CD4-positive, CD25-positive, alpha-beta regulatory T cell (primary cell): Measurements from ENCODE around the gene TCF7L2. TPM values are rescaled to one million over a fixed set of nuclear protein-coding genes. Genes with fewer than 3 reads are reported as not detected.

ENCODE experiments used
- ATAC-seq, 2 donors: fragments of 150-1000 bp; cut with Tn5 transposase; one replicate each; pipeline ENCODE4 v1.10.0; 2021; ENCODE audit warnings: low read depth in 2 of 2, moderate number of reproducible peaks in 2 of 2, moderate library complexity in 1 of 2
- DNase-seq, 3 donors: peaks; one replicate each; pipeline versions ENCODE4 v3.0.0 to v3.0.0-alpha.2; 2012 to 2022; ENCODE audit warnings: mixed read lengths in 1 of 3
- H3K27ac ChIP-seq: one replicate; pipeline ENCODE4 v1.7.0; 2013; ENCODE audit warnings: mild to moderate bottlenecking, low read length; ENCODE audit not compliant: insufficient read depth, poor library complexity, severe bottlenecking
- H3K27me3 ChIP-seq: one replicate; pipeline ENCODE4 v1.7.0; 2013; ENCODE audit warnings: low read length; ENCODE audit not compliant: control insufficient read depth, insufficient read depth
- H3K36me3 ChIP-seq: one replicate; pipeline ENCODE4 v1.7.0; 2013; ENCODE audit warnings: mild to moderate bottlenecking, low read length, moderate library complexity; ENCODE audit not compliant: control insufficient read depth, insufficient read depth
- H3K4me1 ChIP-seq: 2 replicates; pipeline ENCODE4 v1.7.0; 2013; ENCODE audit warnings: mild to moderate bottlenecking, low read length; ENCODE audit not compliant: insufficient read depth, control insufficient read depth, poor library complexity, severe bottlenecking
- H3K4me3 ChIP-seq: one replicate; pipeline ENCODE4 v1.7.0; 2013; ENCODE audit warnings: low read depth, mild to moderate bottlenecking, low read length, moderate library complexity
- H3K9me3 ChIP-seq, 2 experiments: 1 replicate in 1 of 2; 2 replicates in 1 of 2; pipeline ENCODE4 v1.7.0; 2013; ENCODE audit warnings: low read length in 2 of 2, mild to moderate bottlenecking in 1 of 2, moderate library complexity in 1 of 2; ENCODE audit not compliant: control insufficient read depth in 2 of 2
- H3K27ac Mint-ChIP-seq, 3 donors: one replicate each; pipeline ENCODE4 v1.8.0; 2020 to 2022; ENCODE audit warnings: mild to moderate bottlenecking in 3 of 3, mixed read lengths in 3 of 3, moderate library complexity in 2 of 3
- H3K27me3 Mint-ChIP-seq: one replicate; pipeline ENCODE4 v1.8.0; 2022; ENCODE audit warnings: mild to moderate bottlenecking, mixed read lengths
- H3K36me3 Mint-ChIP-seq: one replicate; pipeline ENCODE4 v1.8.0; 2020; ENCODE audit warnings: mixed read lengths
- H3K4me1 Mint-ChIP-seq, 4 donors: one replicate each; pipeline ENCODE4 v1.8.0; 2020 to 2022; ENCODE audit warnings: mixed read lengths in 4 of 4, mild to moderate bottlenecking in 1 of 4
- H3K4me3 Mint-ChIP-seq, 4 donors: one replicate each; pipeline ENCODE4 v1.8.0; 2020 to 2022; ENCODE audit warnings: mild to moderate bottlenecking in 4 of 4, mixed read lengths in 4 of 4, moderate library complexity in 3 of 4
- H3K9me3 Mint-ChIP-seq, 7 donors: one replicate each; pipeline ENCODE4 v1.8.0; 2020 to 2022; ENCODE audit warnings: mixed read lengths in 7 of 7, mild to moderate bottlenecking in 3 of 7, moderate library complexity in 2 of 7
- polyA plus RNA-seq, 4 donors: library from polyadenylated mRNA; unstranded; fragments of 300-500 nt; fragmentation: Illumina TruSeq; gene quantifications; one replicate each; pipeline ENCODE4 v1.2.3, GENCODE V29; 2021
- total RNA-seq: library from RNA; stranded (reverse); gene quantifications from one replicate; pipeline ENCODE4 v1.2.3, GENCODE V29; 2022

The TCF7L2 gene
- total and polyA plus RNA-seq, 5 donors from 2014 or later = 0.38 to 1.8 (median 0.52) TPM; not detected in 1

GRCh38 chr10:113071446-113071845, 121.4 kb downstream of the TCF7L2 start:
- Histone ChIP-seq H3K4me1 (no peaks in the 10 kb centered on the region), H3K36me3 (no peaks in the 10 kb centered on the region), H3K27me3 (no peaks in the 10 kb centered on the region), H3K27ac (no peak overlapping the region), H3K4me3 (no peak overlapping the region), H3K9me3 (no peaks in the 10 kb centered on the region)
- no peaks in the 10 kb centered on the region for H3K36me3 Mint-ChIP-seq
- DNase-seq (no peak), ATAC-seq (no peak)
- H3K4me1 Mint-ChIP-seq = no peaks in the 10 kb centered on the region
- H3K27ac Mint-ChIP-seq = no peak overlapping the region
- H3K9me3 Mint-ChIP-seq = no peaks in the 10 kb centered on the region
- H3K27me3 Mint-ChIP-seq = no peaks in the 10 kb centered on the region
- no peak overlapping the region for H3K4me3 Mint-ChIP-seq

- Histone ChIP-seq H3K9me3 (no peaks in the 10 kb centered on the region), H3K27ac (no peak overlapping the region), H3K36me3 (no peaks in the 10 kb centered on the region), H3K4me1 (no peaks in the 10 kb centered on the region), H3K4me3 (no peak overlapping the region), H3K27me3 (no peaks in the 10 kb centered on the region)
- DNase-seq (no peak), ATAC-seq (no peak)
- no peaks in the 10 kb centered on the region for H3K4me1 Mint-ChIP-seq
- H3K4me3 Mint-ChIP-seq = no peak overlapping the region
- H3K27me3 Mint-ChIP-seq = no peaks in the 10 kb centered on the region
- H3K27ac Mint-ChIP-seq = no peak overlapping the region
- H3K36me3 Mint-ChIP-seq = no peaks in the 10 kb centered on the region
- H3K9me3 Mint-ChIP-seq = no peaks in the 10 kb centered on the region
These were observed 123.6 kb downstream of the TCF7L2 start for GRCh38 chr10:113073549-113074189.

- Histone ChIP-seq H3K27me3 (no peaks in the 10 kb centered on the region), H3K4me3 (no peak overlapping the region), H3K27ac (no peak overlapping the region), H3K36me3 (no peaks in the 10 kb centered on the region), H3K4me1 (no peaks in the 10 kb centered on the region), H3K9me3 (no peaks in the 10 kb centered on the region)
- H3K4me3 Mint-ChIP-seq = no peak overlapping the region
- no peaks in the 10 kb centered on the region for H3K36me3 Mint-ChIP-seq
- H3K27me3 Mint-ChIP-seq = peaks cover 8% of the 10 kb centered on the region
- no peaks in the 10 kb centered on the region for H3K9me3 Mint-ChIP-seq
- H3K4me1 Mint-ChIP-seq = no peaks in the 10 kb centered on the region
- no peak for DNase-seq
- no peak for ATAC-seq
- H3K27ac Mint-ChIP-seq = no peak overlapping the region
These were observed 126.9 kb downstream of the TCF7L2 start for GRCh38 chr10:113076949-113077348.

GRCh38 chr10:113078282-113078907, 128.3 kb downstream of the TCF7L2 start:
- no peak overlapping the region for H3K4me3 ChIP-seq
- no peaks in the 10 kb centered on the region for H3K4me1 ChIP-seq
- H3K9me3 ChIP-seq = no peaks in the 10 kb centered on the region
- H3K27me3 ChIP-seq = no peaks in the 10 kb centered on the region
- H3K4me3 Mint-ChIP-seq = no peak overlapping the region
- H3K27ac Mint-ChIP-seq = no peak overlapping the region
- no peaks in the 10 kb centered on the region for H3K36me3 Mint-ChIP-seq
- no peak for ATAC-seq
- no peaks in the 10 kb centered on the region for H3K9me3 Mint-ChIP-seq
- H3K36me3 ChIP-seq = no peaks in the 10 kb centered on the region
- peaks cover 8% of the 10 kb centered on the region for H3K27me3 Mint-ChIP-seq
- DNase-seq = no peak
- no peaks in the 10 kb centered on the region for H3K4me1 Mint-ChIP-seq
- H3K27ac ChIP-seq = no peak overlapping the region

- Mint-ChIP-seq H3K9me3 (no peaks in the 10 kb centered on the region), H3K27ac (no peak overlapping the region), H3K36me3 (no peaks in the 10 kb centered on the region), H3K4me3 (no peak overlapping the region), H3K27me3 (peaks cover 8% of the 10 kb centered on the region), H3K4me1 (no peaks in the 10 kb centered on the region)
- no peak overlapping the region for H3K4me3 ChIP-seq
- no peaks in the 10 kb centered on the region for H3K27me3 ChIP-seq
- DNase-seq (no peak), ATAC-seq (no peak)
- no peaks in the 10 kb centered on the region for H3K36me3 ChIP-seq
- no peaks in the 10 kb centered on the region for H3K4me1 ChIP-seq
- no peak overlapping the region for H3K27ac ChIP-seq
- H3K9me3 ChIP-seq = no peaks in the 10 kb centered on the region
These were observed 130.2 kb downstream of the TCF7L2 start for GRCh38 chr10:113080061-113080924.

- Mint-ChIP-seq H3K27me3 (peaks cover 8% of the 10 kb centered on the region), H3K27ac (no peak overlapping the region), H3K9me3 (no peaks in the 10 kb centered on the region), H3K36me3 (no peaks in the 10 kb centered on the region), H3K4me1 (no peaks in the 10 kb centered on the region), H3K4me3 (no peak overlapping the region)
- Histone ChIP-seq H3K36me3 (no peaks in the 10 kb centered on the region), H3K4me1 (no peaks in the 10 kb centered on the region), H3K27me3 (no peaks in the 10 kb centered on the region), H3K4me3 (no peak overlapping the region), H3K9me3 (no peaks in the 10 kb centered on the region), H3K27ac (no peak overlapping the region)
- DNase-seq = no peak
- ATAC-seq = no peak
These were observed 130.8 kb downstream of the TCF7L2 start for GRCh38 chr10:113080925-113081229.

- H3K36me3 Mint-ChIP-seq = no peaks in the 10 kb centered on the region
- H3K4me1 ChIP-seq = no peaks in the 10 kb centered on the region
- no peaks in the 10 kb centered on the region for H3K4me1 Mint-ChIP-seq
- H3K36me3 ChIP-seq = no peaks in the 10 kb centered on the region
- no peaks in the 10 kb centered on the region for H3K27me3 ChIP-seq
- H3K9me3 ChIP-seq = no peaks in the 10 kb centered on the region
- no peak overlapping the region for H3K4me3 Mint-ChIP-seq
- peaks cover 15% of the 10 kb centered on the region for H3K27me3 Mint-ChIP-seq
- no peak overlapping the region for H3K27ac ChIP-seq
- no peak overlapping the region for H3K27ac Mint-ChIP-seq
- no peak overlapping the region for H3K4me3 ChIP-seq
- ATAC-seq (no peak), DNase-seq (no peak)
- H3K9me3 Mint-ChIP-seq = no peaks in the 10 kb centered on the region
These were observed 134.0 kb downstream of the TCF7L2 start for GRCh38 chr10:113084031-113084430.
